Suprapubic skin (tissue), 4 donors: ENCODE results near the gene PCK2.

Source experiments
- CTCF ChIP-seq, 2 donors: fragments of 200-600 bp in 1 of 2; fragments of 450-650 bp in 1 of 2; sonication (generic) in 1 of 2; IDR thresholded peaks; one replicate each; pipeline ENCODE4 v1.5.1; 2016 to 2019; ENCODE audit warnings: antibody characterized with exemption in 2 of 2, mild to moderate bottlenecking in 1 of 2, moderate library complexity in 1 of 2
- EP300 ChIP-seq: sonication (generic); formaldehyde crosslinking; IDR thresholded peaks from one replicate; pipeline ENCODE4 v1.6.1; 2017; ENCODE audit warnings: antibody characterized with exemption
- POLR2AphosphoS5 ChIP-seq, 3 donors: sonication (generic); formaldehyde crosslinking; IDR thresholded peaks; one replicate each; pipeline ENCODE4 v1.6.1; 2017; ENCODE audit warnings: antibody characterized with exemption in 3 of 3

GRCh38 chr14:24081739-24082211 is 12.3 kb upstream of the PCK2 start:
- TF ChIP-seq CTCF (IDR thresholded peaks at IDR 0.05) (no peak), POLR2AphosphoS5 (IDR thresholded peaks at IDR 0.05) (no peak), EP300 (no peak)
